Measurements from ENCODE around the gene GPC3. TPM values are rescaled to one million over a fixed set of nuclear protein-coding genes. Genes with fewer than 3 reads are reported as not detected.
A peak's percentile ranks its signal among the peaks of the same experiment; 100 is the strongest.

The GPC3 gene
- polyA plus RNA-seq, 3 donors, result not detected

DNA sequence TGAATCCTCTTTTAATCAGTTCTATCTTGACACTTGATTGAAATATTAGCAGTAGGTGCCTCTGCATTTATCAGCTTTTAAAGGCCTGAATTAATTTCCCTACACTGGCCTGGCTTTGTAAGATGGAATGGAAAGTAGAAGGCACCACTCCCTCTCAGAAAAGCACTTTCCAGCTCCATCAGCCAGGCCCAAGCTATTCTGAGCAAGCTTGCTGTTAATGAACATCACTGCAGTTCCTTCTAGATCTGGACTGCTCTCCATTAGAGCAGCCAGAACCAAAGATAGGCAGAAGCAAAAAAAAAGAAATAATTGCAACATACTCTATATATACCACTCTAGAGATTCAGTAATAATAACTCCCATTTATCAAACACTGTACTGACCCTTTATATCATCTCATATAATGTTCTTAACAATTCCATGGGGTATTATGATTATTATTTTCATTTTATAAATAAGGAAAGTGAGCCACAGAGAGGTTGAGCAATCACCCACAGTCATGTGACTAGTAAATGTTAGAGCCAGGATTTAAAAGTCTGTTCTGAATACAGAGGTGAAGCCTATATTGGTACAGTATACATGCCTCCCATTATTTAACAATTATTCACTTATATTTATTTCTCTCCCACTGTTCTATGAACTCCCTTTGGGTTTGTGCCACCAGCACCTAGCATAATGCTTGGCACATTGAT lies 39.4 kb upstream of the GPC3 start:
- Histone ChIP-seq H3K27me3 (ENCODE audit: control insufficient read depth in 2 of 2, insufficient read depth in 2 of 2, low read length in 2 of 2) (no peaks in the 10 kb centered on the region), H3K79me2 (ENCODE audit: insufficient read depth, low read length) (no peaks in the 10 kb centered on the region), H3K9me3 (replicated peaks in 1 of 2; ENCODE audit: control insufficient read depth in 1 of 2, insufficient read depth in 1 of 2, low read length in 2 of 2) (no peaks in the 10 kb centered on the region), H3K4me3 (replicated peaks in 1 of 3; ENCODE audit: low read depth in 2 of 3, low read length in 3 of 3) (no peak overlapping the region), H3K4me1 (ENCODE audit: control insufficient read depth in 1 of 2, insufficient read depth in 2 of 2, low read length in 2 of 2) (peaks cover 0 to 5% of the 10 kb centered on the region in 2 donors), H2AFZ (ENCODE audit: insufficient read depth, low read depth, low read length, poor library complexity, severe bottlenecking) (no peak overlapping the region), H3K9ac (ENCODE audit: insufficient read depth, low read length, poor library complexity, severe bottlenecking) (no peak overlapping the region), H4K20me1 (ENCODE audit: insufficient read depth, low read length) (no peaks in the 10 kb centered on the region), H3K36me3 (replicated peaks in 1 of 2; ENCODE audit: control insufficient read depth in 1 of 2, insufficient read depth in 2 of 2, low read length in 2 of 2) (no peaks in the 10 kb centered on the region), H3K4me2 (replicated peaks; ENCODE audit: extremely low read depth, low read length, poor library complexity, severe bottlenecking) (no peak overlapping the region), H3K27ac (ENCODE audit: low read depth in 1 of 2, low read length in 2 of 2) (no peak overlapping the region)
- Mint-ChIP-seq H3K4me3 (no peak overlapping the region), H3K4me1 (peaks cover 2% of the 10 kb centered on the region), H3K27ac (no peak overlapping the region), H3K36me3 (no peaks in the 10 kb centered on the region), H3K9me3 (no peaks in the 10 kb centered on the region), H3K27me3 (ENCODE audit: low read depth in 3 of 3) (peaks cover 3 to 12% (median 9%) of the 10 kb centered on the region in 3 donors)
- TF ChIP-seq, protein P1, sequence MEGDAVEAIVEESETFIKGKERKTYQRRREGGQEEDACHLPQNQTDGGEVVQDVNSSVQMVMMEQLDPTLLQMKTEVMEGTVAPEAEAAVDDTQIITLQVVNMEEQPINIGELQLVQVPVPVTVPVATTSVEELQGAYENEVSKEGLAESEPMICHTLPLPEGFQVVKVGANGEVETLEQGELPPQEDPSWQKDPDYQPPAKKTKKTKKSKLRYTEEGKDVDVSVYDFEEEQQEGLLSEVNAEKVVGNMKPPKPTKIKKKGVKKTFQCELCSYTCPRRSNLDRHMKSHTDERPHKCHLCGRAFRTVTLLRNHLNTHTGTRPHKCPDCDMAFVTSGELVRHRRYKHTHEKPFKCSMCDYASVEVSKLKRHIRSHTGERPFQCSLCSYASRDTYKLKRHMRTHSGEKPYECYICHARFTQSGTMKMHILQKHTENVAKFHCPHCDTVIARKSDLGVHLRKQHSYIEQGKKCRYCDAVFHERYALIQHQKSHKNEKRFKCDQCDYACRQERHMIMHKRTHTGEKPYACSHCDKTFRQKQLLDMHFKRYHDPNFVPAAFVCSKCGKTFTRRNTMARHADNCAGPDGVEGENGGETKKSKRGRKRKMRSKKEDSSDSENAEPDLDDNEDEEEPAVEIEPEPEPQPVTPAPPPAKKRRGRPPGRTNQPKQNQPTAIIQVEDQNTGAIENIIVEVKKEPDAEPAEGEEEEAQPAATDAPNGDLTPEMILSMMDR (IDR thresholded peaks at IDR 0.05), result no peak
- no peak for DNase-seq
- intact Hi-C loops (cut with micrococcal nuclease), result no loop called here

DNA sequence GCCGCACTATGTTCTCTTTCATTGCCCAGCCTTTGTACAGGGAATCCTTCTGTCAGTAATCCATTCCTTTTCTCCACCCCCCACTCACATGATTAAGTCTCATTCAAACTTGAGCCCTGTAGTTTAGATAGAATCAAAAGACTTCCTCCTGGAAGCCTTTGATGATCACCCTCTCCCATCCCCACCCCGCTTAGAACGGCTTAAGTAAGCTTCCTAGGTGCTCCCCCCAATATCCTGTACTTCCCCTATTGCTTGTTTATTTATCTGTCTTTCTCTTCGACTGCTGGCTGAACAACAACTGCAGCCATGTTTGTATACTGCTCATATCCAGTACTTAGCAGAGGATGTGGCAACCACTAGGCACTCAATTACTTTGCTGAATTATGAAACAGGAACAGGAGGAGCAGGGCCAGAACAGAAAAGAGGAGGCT lies 38.5 kb upstream of the GPC3 start:
- Mint-ChIP-seq H3K36me3 (no peaks in the 10 kb centered on the region), H3K4me1 (peaks cover 2% of the 10 kb centered on the region), H3K27ac (no peak overlapping the region), H3K9me3 (peaks cover 0 to 2% (median 0%) of the 10 kb centered on the region in 7 donors), H3K4me3 (no peak overlapping the region), H3K27me3 (ENCODE audit: low read depth in 3 of 3) (peaks cover 3 to 12% (median 9%) of the 10 kb centered on the region in 3 donors)
- Histone ChIP-seq H3K4me2 (replicated peaks; ENCODE audit: extremely low read depth, low read length, poor library complexity, severe bottlenecking) (no peak overlapping the region), H3K79me2 (ENCODE audit: insufficient read depth, low read length) (no peaks in the 10 kb centered on the region), H3K27me3 (ENCODE audit: control insufficient read depth in 2 of 2, insufficient read depth in 2 of 2, low read length in 2 of 2) (no peaks in the 10 kb centered on the region), H3K4me1 (ENCODE audit: control insufficient read depth in 1 of 2, insufficient read depth in 2 of 2, low read length in 2 of 2) (peaks cover 0 to 5% of the 10 kb centered on the region in 2 donors), H3K9ac (ENCODE audit: insufficient read depth, low read length, poor library complexity, severe bottlenecking) (no peak overlapping the region), H3K4me3 (replicated peaks in 1 of 3; ENCODE audit: low read depth in 2 of 3, low read length in 3 of 3) (no peak overlapping the region), H3K9me3 (replicated peaks in 1 of 2; ENCODE audit: control insufficient read depth in 1 of 2, insufficient read depth in 1 of 2, low read length in 2 of 2) (no peaks in the 10 kb centered on the region), H3K27ac (ENCODE audit: low read depth in 1 of 2, low read length in 2 of 2) (no peak overlapping the region), H2AFZ (ENCODE audit: insufficient read depth, low read depth, low read length, poor library complexity, severe bottlenecking) (no peak overlapping the region), H4K20me1 (ENCODE audit: insufficient read depth, low read length) (no peaks in the 10 kb centered on the region), H3K36me3 (replicated peaks in 1 of 2; ENCODE audit: control insufficient read depth in 1 of 2, insufficient read depth in 2 of 2, low read length in 2 of 2) (no peaks in the 10 kb centered on the region)
- peak in 1 of 3 donors; percentile 5 for DNase-seq
- TF ChIP-seq, protein P1 (IDR thresholded peaks at IDR 0.05), result no peak
- intact Hi-C loops (cut with micrococcal nuclease), result no loop called here
- no CpG with 5 or more reads among the region's 4 CpGs for WGBS (ENCODE audit: insufficient coverage)
